ENCODE data around the gene NALCN. TPM values are rescaled to one million over a fixed set of nuclear protein-coding genes. Genes with fewer than 3 reads are reported as not detected.

The NALCN gene
- total RNA-seq, 1 donor from 2014 or later: not detected

DNA sequence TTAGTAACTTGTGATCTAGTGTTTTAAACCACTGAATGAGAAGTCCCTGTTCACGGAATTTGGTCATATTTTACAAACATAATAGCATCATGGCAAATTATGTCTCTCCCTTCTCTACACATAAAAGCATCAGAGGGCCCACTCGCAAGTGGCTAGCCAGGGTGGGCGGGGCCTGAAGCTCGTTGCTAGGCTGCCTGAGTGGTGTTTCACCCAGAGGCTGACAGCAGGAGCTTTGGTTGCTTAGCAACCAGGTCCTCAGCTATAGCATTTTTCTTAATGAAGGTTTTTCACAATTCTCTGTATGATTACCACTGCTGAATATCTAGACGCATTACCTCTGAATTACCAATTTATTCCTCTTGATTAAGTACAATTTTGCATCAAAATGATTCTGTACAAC, 126.5 kb downstream of the NALCN start:
- Mint-ChIP-seq H3K9me3 (no peaks in the 10 kb centered on the region), H3K4me3 (no peak overlapping the region), H3K27me3 (ENCODE audit: insufficient read depth) (peaks cover 2% of the 10 kb centered on the region), H3K36me3 (ENCODE audit: low read depth) (no peaks in the 10 kb centered on the region), H3K27ac (no peak overlapping the region), H3K4me1 (ENCODE audit: low read depth) (no peaks in the 10 kb centered on the region)
- intact Hi-C loops (cut with micrococcal nuclease): no loop called here
- no peak for DNase-seq (ENCODE audit: low spot score)

DNA sequence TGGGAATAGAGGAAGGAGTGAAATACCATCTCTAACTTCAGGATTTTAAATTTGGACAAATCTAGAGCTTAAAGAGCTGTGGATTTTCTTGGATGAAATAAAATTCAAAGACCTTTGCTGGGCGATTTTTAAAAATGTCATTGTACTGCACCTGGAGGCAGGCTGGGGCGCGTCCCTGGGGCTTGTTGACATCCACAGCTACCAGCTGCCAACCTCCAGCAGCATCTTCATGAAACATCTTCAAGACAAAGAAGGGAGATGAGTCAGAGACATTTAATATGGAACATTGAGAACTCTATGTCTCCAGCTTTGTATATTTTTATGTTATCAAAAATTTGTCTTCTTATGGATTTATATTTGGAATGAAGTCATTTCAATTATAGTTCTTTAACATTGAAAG, 132.5 kb downstream of the NALCN start:
- Mint-ChIP-seq H3K4me1 (ENCODE audit: low read depth) (no peaks in the 10 kb centered on the region), H3K36me3 (ENCODE audit: low read depth) (no peaks in the 10 kb centered on the region), H3K27me3 (ENCODE audit: insufficient read depth) (no peaks in the 10 kb centered on the region), H3K27ac (no peak overlapping the region), H3K9me3 (no peaks in the 10 kb centered on the region), H3K4me3 (no peak overlapping the region)
- intact Hi-C loops (cut with micrococcal nuclease): no loop called here
- no peak for DNase-seq (ENCODE audit: low spot score)

DNA sequence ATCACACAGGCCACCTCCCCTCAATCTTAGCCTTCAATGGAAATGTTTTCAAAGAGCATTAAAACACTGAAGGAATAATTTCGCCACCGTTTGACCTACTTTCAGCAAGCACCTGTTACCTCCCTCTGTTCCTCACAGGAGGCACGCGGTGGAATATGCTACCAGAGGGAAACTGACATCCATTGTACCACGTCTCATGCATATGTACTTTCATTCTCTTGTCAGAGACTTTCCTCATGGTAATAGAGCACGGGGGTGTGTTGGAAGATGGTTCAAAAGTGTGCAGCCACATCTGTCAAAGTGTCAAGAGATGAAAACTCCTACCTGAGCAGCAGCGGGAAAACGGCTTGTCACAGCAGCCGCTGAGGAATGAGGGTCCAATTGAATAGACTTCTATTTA, 143.4 kb downstream of the NALCN start:
- H3K4me1 Mint-ChIP-seq (ENCODE audit: low read depth): no peaks in the 10 kb centered on the region
- no peak overlapping the region for H3K4me3 Mint-ChIP-seq
- DNase-seq (ENCODE audit: low spot score): no peak
- no peaks in the 10 kb centered on the region for H3K36me3 Mint-ChIP-seq (ENCODE audit: low read depth)
- intact Hi-C loops (cut with micrococcal nuclease): no loop called here
- no peaks in the 10 kb centered on the region for H3K9me3 Mint-ChIP-seq
- H3K27ac Mint-ChIP-seq: no peak overlapping the region
- H3K27me3 Mint-ChIP-seq (ENCODE audit: insufficient read depth): no peaks in the 10 kb centered on the region

DNA sequence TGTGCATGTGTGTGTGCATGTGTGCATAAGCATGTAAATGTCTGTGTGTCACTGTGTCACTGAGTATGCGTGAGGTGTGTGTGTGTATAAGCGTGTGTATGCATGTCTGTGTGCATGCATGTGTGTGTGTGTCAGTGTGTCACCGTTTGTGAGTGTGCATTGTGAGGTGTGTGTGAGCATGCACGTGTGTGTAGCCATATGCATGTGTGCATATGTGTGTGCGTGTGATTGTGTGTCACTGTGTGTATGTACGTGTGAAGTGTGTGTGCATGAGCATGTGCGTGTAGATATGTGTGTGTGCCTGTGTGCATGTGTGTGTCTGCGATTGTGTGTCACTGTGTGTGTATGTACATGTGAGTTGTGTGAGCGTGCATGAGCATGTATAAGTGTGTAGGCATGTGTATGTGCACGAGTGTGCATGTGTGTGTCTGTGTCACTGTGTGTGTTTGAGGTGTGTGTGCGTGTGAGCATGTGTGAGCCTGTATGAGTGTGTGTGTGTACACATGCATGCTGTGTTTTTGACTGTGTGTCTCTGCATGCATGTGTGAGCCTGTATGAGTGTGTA, 144.5 kb downstream of the NALCN start:
- no peaks in the 10 kb centered on the region for H3K36me3 Mint-ChIP-seq (ENCODE audit: low read depth)
- no peak for DNase-seq (ENCODE audit: low spot score)
- intact Hi-C loops (cut with micrococcal nuclease): no loop called here
- H3K4me1 Mint-ChIP-seq (ENCODE audit: low read depth): no peaks in the 10 kb centered on the region
- no peaks in the 10 kb centered on the region for H3K9me3 Mint-ChIP-seq
- no peak overlapping the region for H3K27ac Mint-ChIP-seq
- no peak overlapping the region for H3K4me3 Mint-ChIP-seq
- no peaks in the 10 kb centered on the region for H3K27me3 Mint-ChIP-seq (ENCODE audit: insufficient read depth)

DNA sequence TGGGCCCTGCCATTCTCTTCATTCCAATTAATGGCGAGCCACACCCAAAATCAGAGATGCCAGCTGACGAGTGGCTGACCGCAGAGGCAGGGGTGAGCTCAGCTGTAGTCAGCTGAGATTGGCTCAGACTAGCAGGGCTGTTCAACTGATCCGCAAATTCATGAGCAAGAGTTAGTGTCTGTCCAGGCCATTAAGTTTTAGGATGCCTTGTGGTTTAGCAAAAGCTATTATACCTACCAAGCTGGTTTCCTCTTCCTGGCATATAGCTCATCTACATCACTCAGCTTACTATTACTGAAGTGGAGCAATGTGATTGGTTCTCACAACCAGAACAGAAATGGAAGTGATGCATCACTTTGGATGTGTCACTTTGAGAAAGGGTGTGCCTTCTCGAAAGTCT, 148.7 kb downstream of the NALCN start:
- Mint-ChIP-seq H3K27me3 (ENCODE audit: insufficient read depth) (no peaks in the 10 kb centered on the region), H3K27ac (no peak overlapping the region), H3K4me1 (ENCODE audit: low read depth) (no peaks in the 10 kb centered on the region), H3K36me3 (ENCODE audit: low read depth) (no peaks in the 10 kb centered on the region), H3K4me3 (no peak overlapping the region), H3K9me3 (no peaks in the 10 kb centered on the region)
- DNase-seq (ENCODE audit: low spot score): no peak
- intact Hi-C loops (cut with micrococcal nuclease): no loop called here

DNA sequence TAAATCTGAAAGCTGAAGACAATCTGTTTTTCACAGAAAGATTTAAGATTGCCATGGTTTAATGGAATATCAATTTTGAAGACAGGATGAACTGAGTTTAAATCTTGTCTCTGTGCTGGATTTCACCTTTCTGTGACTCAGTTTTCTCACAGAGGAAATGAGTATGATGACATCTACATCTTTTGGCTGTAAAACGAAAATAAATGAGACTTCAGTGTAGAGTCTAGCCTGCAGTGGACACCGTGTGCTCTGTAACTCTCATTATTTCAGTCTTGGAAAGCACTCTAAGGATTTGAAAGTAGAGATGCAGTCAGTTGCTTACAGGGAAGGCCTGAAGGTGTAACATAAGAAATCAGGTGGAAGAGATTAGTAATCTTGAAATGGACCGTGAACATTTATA, 150.4 kb downstream of the NALCN start:
- intact Hi-C loops (cut with micrococcal nuclease): no loop called here
- H3K27me3 Mint-ChIP-seq (ENCODE audit: insufficient read depth): peaks cover 3% of the 10 kb centered on the region
- no peak for DNase-seq (ENCODE audit: low spot score)
- H3K27ac Mint-ChIP-seq: no peak overlapping the region
- H3K36me3 Mint-ChIP-seq (ENCODE audit: low read depth): no peaks in the 10 kb centered on the region
- H3K4me1 Mint-ChIP-seq (ENCODE audit: low read depth): no peaks in the 10 kb centered on the region
- H3K9me3 Mint-ChIP-seq: no peaks in the 10 kb centered on the region
- no peak overlapping the region for H3K4me3 Mint-ChIP-seq

DNA sequence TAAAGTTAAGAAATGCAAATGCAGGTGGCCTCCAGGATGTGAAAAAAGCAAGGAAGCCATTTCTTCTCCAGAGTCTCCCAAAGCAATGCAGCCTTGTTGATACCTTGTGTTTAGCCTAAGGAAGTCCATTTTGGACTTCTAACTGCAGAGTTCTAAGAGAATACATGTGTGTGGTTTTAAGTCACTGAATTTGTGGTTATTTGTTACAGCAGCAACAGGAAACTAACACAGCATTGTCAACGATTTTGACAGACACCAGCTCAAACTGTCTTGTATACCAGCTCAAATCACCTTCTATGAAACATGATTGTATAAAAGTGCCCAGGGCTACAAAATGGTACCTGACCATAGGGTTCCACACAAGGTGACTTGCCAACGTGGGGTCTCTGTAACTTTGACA, 151.4 kb downstream of the NALCN start:
- H3K36me3 Mint-ChIP-seq (ENCODE audit: low read depth): no peaks in the 10 kb centered on the region
- H3K4me3 Mint-ChIP-seq: no peak overlapping the region
- intact Hi-C loops (cut with micrococcal nuclease): no loop called here
- no peak overlapping the region for H3K27ac Mint-ChIP-seq
- no peaks in the 10 kb centered on the region for H3K4me1 Mint-ChIP-seq (ENCODE audit: low read depth)
- H3K27me3 Mint-ChIP-seq (ENCODE audit: insufficient read depth): peaks cover 4% of the 10 kb centered on the region
- H3K9me3 Mint-ChIP-seq: no peaks in the 10 kb centered on the region
- DNase-seq (ENCODE audit: low spot score): no peak

DNA sequence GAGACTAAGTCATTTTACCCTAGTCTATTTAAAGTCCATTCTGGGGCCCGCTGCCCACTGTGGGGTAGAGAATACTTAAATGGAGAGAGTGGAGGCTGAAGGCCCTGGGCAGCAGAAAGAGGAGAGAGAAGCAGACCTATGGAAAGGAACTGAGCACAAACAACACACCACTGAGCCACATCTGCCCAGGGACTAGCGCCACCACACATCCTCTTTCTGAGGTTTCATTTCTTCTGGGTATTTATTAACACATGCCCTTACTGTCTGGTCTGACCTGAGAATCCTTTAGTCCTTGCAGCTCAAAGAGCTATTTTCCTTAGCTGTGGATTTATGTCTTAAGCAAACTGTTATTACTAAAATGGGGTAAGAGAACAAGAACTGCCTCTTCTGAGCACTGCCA, 154.0 kb downstream of the NALCN start:
- peaks cover 10% of the 10 kb centered on the region for H3K4me1 Mint-ChIP-seq (ENCODE audit: low read depth)
- no peak overlapping the region for H3K27ac Mint-ChIP-seq
- no peak for DNase-seq (ENCODE audit: low spot score)
- H3K4me3 Mint-ChIP-seq: no peak overlapping the region
- no peaks in the 10 kb centered on the region for H3K9me3 Mint-ChIP-seq
- H3K36me3 Mint-ChIP-seq (ENCODE audit: low read depth): no peaks in the 10 kb centered on the region
- peaks cover 7% of the 10 kb centered on the region for H3K27me3 Mint-ChIP-seq (ENCODE audit: insufficient read depth)
- intact Hi-C loops (cut with micrococcal nuclease): no loop called here

DNA sequence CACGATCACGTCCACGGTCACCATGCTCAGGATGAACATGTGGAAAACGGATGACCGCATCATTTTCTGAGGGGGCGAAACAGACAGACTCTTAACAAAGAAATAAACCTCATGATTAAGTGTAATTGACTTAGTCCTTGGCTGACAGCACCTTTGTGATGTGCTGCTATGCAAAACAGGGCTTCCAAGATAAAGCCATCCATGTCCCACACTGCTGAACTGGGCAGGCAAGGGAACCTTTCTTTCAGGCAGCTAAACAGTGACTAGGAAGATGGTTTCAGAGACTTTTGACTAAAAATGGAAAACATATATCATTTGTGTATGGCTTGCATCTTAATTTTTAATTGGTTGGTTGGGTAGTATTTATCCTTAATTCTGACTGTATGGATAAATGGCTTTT, 157.8 kb downstream of the NALCN start:
- Mint-ChIP-seq H3K4me1 (ENCODE audit: low read depth) (peaks cover 10% of the 10 kb centered on the region), H3K27me3 (ENCODE audit: insufficient read depth) (peaks cover 9% of the 10 kb centered on the region)

DNA sequence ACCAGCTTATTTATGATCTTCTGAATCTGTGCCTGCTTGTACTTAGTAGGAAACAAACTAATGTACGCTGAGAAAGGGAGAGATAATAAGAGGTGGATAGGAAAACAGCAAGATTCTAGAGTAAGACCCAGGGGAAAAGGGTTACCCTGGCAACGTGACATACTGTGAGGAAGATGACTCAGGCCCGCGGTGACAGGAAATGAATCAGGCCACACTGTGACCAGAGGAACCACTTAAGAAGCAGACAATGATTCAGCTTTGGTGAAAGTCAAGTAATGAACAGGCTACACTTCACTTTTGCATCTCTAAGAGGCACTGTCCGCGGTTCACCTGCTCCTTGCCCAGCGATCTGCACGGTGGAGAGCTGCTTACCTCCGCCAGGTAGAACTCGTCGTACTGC, 158.2 kb downstream of the NALCN start:
- Mint-ChIP-seq H3K27me3 (ENCODE audit: insufficient read depth) (peaks cover 9% of the 10 kb centered on the region), H3K36me3 (ENCODE audit: low read depth) (no peaks in the 10 kb centered on the region), H3K4me3 (no peak overlapping the region), H3K9me3 (no peaks in the 10 kb centered on the region), H3K27ac (peak overlapping the region; percentile 1), H3K4me1 (ENCODE audit: low read depth) (peaks cover 10% of the 10 kb centered on the region)
- intact Hi-C loops (cut with micrococcal nuclease): loop anchor here (2.0 to 10.0 kb wide), 2 partner anchors 369 to 1137 kb away; no protein-coding TSS in a partner anchor
- peak; percentile 40 for DNase-seq (ENCODE audit: low spot score)

More for the DNA sequence above, 157.8 kb downstream of the NALCN start:
- Mint-ChIP-seq H3K9me3 (no peaks in the 10 kb centered on the region), H3K36me3 (ENCODE audit: low read depth) (no peaks in the 10 kb centered on the region), H3K4me3 (no peak overlapping the region), H3K27ac (no peak overlapping the region)
- DNase-seq (ENCODE audit: low spot score): no peak
- intact Hi-C loops (cut with micrococcal nuclease): loop anchor here (2.0 to 10.0 kb wide), 2 partner anchors 368 to 1136 kb away; no protein-coding TSS in a partner anchor

DNA sequence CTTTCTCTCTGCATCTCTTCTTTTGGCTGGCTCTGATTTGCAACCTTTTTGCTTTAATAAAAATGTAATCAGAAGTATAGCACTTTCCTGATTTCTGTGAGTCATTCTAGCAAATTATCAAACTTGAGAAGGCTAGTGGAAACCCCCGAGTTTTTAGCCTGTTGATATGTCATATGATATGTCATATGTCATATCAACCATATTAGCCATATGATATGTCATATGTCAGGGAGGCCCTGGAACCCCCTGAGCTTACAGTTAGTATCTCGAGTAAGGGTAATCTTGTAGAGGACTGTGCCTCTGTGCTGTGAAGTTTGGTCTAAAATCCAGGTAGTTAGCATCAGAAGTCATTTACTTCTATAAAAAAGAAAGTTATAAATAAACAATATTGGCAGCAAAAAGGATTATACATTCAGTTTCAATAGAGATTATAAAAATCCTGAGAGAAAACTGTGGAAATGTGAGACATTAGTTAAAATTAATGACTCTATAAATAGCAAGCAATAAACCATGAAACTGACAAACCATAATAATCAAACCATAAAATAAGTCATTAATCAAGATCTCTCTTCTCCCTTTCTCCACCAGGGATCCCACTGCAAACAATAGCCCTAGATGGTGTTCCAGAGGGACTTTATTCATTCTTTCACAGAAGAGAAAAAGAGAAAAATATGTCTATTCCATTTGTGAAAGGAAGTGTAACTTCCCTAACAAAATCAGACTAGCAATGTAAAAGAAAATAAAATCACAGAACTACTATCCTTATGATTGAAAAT, 167.4 kb downstream of the NALCN start:
- Mint-ChIP-seq H3K4me3 (no peak overlapping the region), H3K9me3 (peaks cover 4% of the 10 kb centered on the region), H3K4me1 (ENCODE audit: low read depth) (peaks cover 17% of the 10 kb centered on the region), H3K27ac (no peak overlapping the region), H3K27me3 (ENCODE audit: insufficient read depth) (peaks cover 12% of the 10 kb centered on the region), H3K36me3 (ENCODE audit: low read depth) (no peaks in the 10 kb centered on the region)
- DNase-seq (ENCODE audit: low spot score): no peak
- intact Hi-C loops (cut with micrococcal nuclease): no loop called here

DNA sequence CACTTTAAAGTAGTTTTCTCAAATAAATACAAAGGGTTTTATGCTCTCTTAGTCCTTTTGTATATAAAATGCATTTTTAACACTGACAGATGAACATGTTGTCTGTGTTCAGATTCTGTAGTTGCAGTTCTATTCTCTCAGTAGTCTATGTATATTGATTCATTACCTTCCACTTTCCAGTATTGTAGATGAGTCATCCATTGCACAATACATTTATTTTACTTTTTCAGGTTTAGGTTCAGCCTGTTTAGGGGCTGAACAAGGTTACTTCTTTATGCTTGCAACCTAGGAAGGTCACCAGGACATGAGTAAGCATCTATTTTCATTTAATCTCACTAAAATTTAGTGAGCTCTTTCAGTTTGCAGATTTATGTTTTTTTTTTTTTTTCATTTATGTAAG, 173.6 kb downstream of the NALCN start:
- Mint-ChIP-seq H3K9me3 (no peaks in the 10 kb centered on the region), H3K4me1 (ENCODE audit: low read depth) (peaks cover 17% of the 10 kb centered on the region)
- intact Hi-C loops (cut with micrococcal nuclease): no loop called here

DNA sequence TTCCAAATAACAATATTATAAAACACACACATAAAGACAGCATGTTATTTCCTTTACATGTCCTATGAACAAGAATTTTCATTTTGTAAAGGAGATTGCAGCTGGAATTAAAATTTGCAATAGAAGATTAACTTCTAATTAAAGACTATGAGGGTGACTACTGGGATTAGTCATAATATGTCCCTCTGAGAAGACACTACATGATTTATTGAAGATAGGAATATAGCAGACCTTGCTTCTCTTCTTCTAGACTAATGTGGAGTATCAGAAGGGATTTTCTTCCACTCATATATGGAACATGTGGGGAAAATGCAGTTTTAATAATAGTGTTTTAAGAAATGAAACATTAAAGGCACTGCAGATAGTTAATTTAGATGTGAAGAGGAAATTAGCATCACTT, 177.8 kb downstream of the NALCN start:
- DNase-seq (ENCODE audit: low spot score): no peak
- Mint-ChIP-seq H3K9me3 (no peaks in the 10 kb centered on the region), H3K27ac (no peak overlapping the region), H3K27me3 (ENCODE audit: insufficient read depth) (no peaks in the 10 kb centered on the region), H3K4me1 (ENCODE audit: low read depth) (no peaks in the 10 kb centered on the region), H3K36me3 (ENCODE audit: low read depth) (no peaks in the 10 kb centered on the region), H3K4me3 (no peak overlapping the region)
- intact Hi-C loops (cut with micrococcal nuclease): no loop called here

More for the DNA sequence above, 173.6 kb downstream of the NALCN start:
- no peak overlapping the region for H3K4me3 Mint-ChIP-seq
- H3K27ac Mint-ChIP-seq: no peak overlapping the region
- DNase-seq (ENCODE audit: low spot score): no peak
- H3K27me3 Mint-ChIP-seq (ENCODE audit: insufficient read depth): peaks cover 6% of the 10 kb centered on the region
- H3K36me3 Mint-ChIP-seq (ENCODE audit: low read depth): no peaks in the 10 kb centered on the region

Data from activated T-helper 1 cell treated with anti-CD3 and anti-CD28 coated beads, Interleukin-12 subunit alpha, Interleukin-12 subunit beta, Interleukin-2, Interleukin-4 antibody, amounts not matched to agents 30 ng/mL and 10 ng/mL and 1 ng/mL, durations not matched to agents 14 hours and 24 hours and 36 hours (primary cell).